Endodermal cell (in vitro differentiated cells): ENCODE data around the gene DHRS12. TPM values are rescaled to one million over a fixed set of nuclear protein-coding genes. Genes with fewer than 3 reads are reported as not detected.

Experiments
- DNase-seq: peaks from one replicate; pipeline ENCODE4 v3.0.0-alpha.2; 2017
- H3K27ac ChIP-seq: 2 replicates; pipeline ENCODE4 v1.5.1; 2013; ENCODE audit warnings: mild to moderate bottlenecking, low read depth, low read length, moderate library complexity
- H3K27me3 ChIP-seq: 2 replicates; pipeline ENCODE4 v1.6.1; 2013; ENCODE audit warnings: mild to moderate bottlenecking, low read length, moderate library complexity; ENCODE audit not compliant: insufficient read depth, control insufficient read depth, poor library complexity, severe bottlenecking
- H3K36me3 ChIP-seq: 2 replicates; pipeline ENCODE4 v1.7.0; 2013; ENCODE audit warnings: mild to moderate bottlenecking, low read length, moderate library complexity; ENCODE audit not compliant: control insufficient read depth, insufficient read depth
- H3K4me1 ChIP-seq: one replicate; pipeline ENCODE4 v1.7.0; 2013; ENCODE audit warnings: low read length; ENCODE audit not compliant: control insufficient read depth, insufficient read depth
- H3K4me3 ChIP-seq: 2 replicates; pipeline ENCODE4 v1.5.1; 2013; ENCODE audit warnings: mild to moderate bottlenecking, low read length, moderate library complexity
- H3K9ac ChIP-seq: 2 replicates; pipeline ENCODE4 v1.6.1; 2013; ENCODE audit warnings: mild to moderate bottlenecking, low read length, moderate library complexity; ENCODE audit not compliant: poor library complexity, severe bottlenecking; ENCODE audit errors: extremely low read depth
- H3K9me3 ChIP-seq: 2 replicates; pipeline ENCODE4 v1.6.1; 2013; ENCODE audit warnings: mild to moderate bottlenecking, low read length, moderate library complexity; ENCODE audit not compliant: control insufficient read depth
- H3K27ac Mint-ChIP-seq: 2 replicates; pipeline ENCODE4 v1.8.0; 2020; ENCODE audit warnings: mixed read lengths
- H3K27me3 Mint-ChIP-seq: 2 replicates; pipeline ENCODE4 v1.8.0; 2021; ENCODE audit warnings: mild to moderate bottlenecking, mixed read lengths; ENCODE audit not compliant: insufficient read depth
- H3K36me3 Mint-ChIP-seq: 2 replicates; pipeline ENCODE4 v1.8.0; 2020; ENCODE audit warnings: low read depth, mixed read lengths
- H3K4me1 Mint-ChIP-seq: 2 replicates; pipeline ENCODE4 v1.8.0; 2020; ENCODE audit warnings: mixed read lengths
- H3K4me3 Mint-ChIP-seq: 2 replicates; pipeline ENCODE4 v1.8.0; 2020; ENCODE audit warnings: mild to moderate bottlenecking, moderate library complexity, mixed read lengths
- H3K9me3 Mint-ChIP-seq: 2 replicates; pipeline ENCODE4 v1.8.0; 2020; ENCODE audit warnings: mild to moderate bottlenecking, mixed read lengths
- CTCF ChIP-seq: fragments of 200-600 bp; sonication (generic); conservative IDR thresholded peaks from 2 replicates; pipeline ENCODE4 v1.5.0; 2021; ENCODE audit warnings: antibody characterized with exemption, mild to moderate bottlenecking
- WGBS, 2 experiments: methylation state at CpG; one replicate each; pipeline versions ENCODE4 v1.1.5 to v1.1.7; 2013; ENCODE audit warnings: missing lambda C conversion rate in 2 of 2, mixed read lengths in 1 of 2; ENCODE audit not compliant: insufficient coverage in 1 of 2, insufficient read length in 1 of 2; 5-methylcytosine and 5-hydroxymethylcytosine counted together
- total RNA-seq, 2 donors: library from RNA; stranded (reverse); fragmentation: NEBNext Ultra II Directional in 1 of 2; extraction: Animal tissue kit (Norgen Biotek cat#: 25700) in 1 of 2; gene quantifications; 2 replicates in 1 of 2; 3 replicates in 1 of 2; pipeline ENCODE4 v1.2.1, GENCODE V29; 2021

Gene DHRS12
- total RNA-seq, 2 donors from 2014 or later = 13.8 to 19.8 TPM

- H3K9me3 ChIP-seq = no peaks in the 10 kb centered on the region
- no peak for DNase-seq
- no peak for TF ChIP-seq CTCF
- H3K27ac ChIP-seq = no peak overlapping the region
- peaks cover 8% of the 10 kb centered on the region for H3K4me1 ChIP-seq
- no peak overlapping the region for H3K9ac ChIP-seq
- H3K36me3 ChIP-seq = no peaks in the 10 kb centered on the region
- WGBS, 2 experiments = 90 to 94% methylated on average over 4 of the region's 4 CpGs
- Mint-ChIP-seq H3K36me3 (no peaks in the 10 kb centered on the region), H3K27me3 (peaks cover 4% of the 10 kb centered on the region), H3K9me3 (peaks cover 11% of the 10 kb centered on the region), H3K4me3 (no peak overlapping the region), H3K4me1 (peaks cover 14% of the 10 kb centered on the region), H3K27ac (no peak overlapping the region)
- no peak overlapping the region for H3K4me3 ChIP-seq
- no peaks in the 10 kb centered on the region for H3K27me3 ChIP-seq
These were observed 44.7 kb upstream of the DHRS12 start for GRCh38 chr13:51848674-51849073.

DNA sequence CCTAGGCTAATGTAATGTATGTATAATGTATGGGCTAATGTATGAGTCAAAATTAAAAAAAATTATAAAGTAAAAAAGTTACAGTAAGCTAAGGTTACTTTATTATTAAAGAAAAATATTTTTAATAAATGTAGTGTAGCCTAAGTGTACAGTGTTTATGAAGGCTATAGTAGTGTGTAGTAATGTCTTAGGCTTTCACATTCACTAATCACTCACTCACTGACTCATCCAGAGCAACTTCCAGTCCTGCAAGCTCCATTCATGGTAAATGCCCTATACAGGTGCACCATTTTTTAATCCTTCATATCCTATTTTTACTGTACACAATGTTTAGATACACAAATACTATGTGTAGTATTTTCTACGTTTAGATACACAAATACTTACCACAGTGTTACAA is 42.8 kb upstream of the DHRS12 start:
- Histone ChIP-seq H3K9me3 (no peaks in the 10 kb centered on the region), H3K36me3 (no peaks in the 10 kb centered on the region), H3K4me3 (no peak overlapping the region), H3K27me3 (no peaks in the 10 kb centered on the region), H3K27ac (no peak overlapping the region), H3K9ac (no peak overlapping the region), H3K4me1 (peaks cover 9% of the 10 kb centered on the region)
- WGBS, 2 experiments = 81 to 100% methylated on average over 1 of the region's 1 CpG
- H3K4me1 Mint-ChIP-seq = peaks cover 26% of the 10 kb centered on the region
- no peak for TF ChIP-seq CTCF
- no peaks in the 10 kb centered on the region for H3K36me3 Mint-ChIP-seq
- no peak overlapping the region for H3K4me3 Mint-ChIP-seq
- peaks cover 2% of the 10 kb centered on the region for H3K27me3 Mint-ChIP-seq
- peaks cover 11% of the 10 kb centered on the region for H3K9me3 Mint-ChIP-seq
- no peak overlapping the region for H3K27ac Mint-ChIP-seq
- no peak for DNase-seq

GRCh38 chr13:51845574-51846318 is 41.8 kb upstream of the DHRS12 start:
- peak overlapping the region; percentile 12 for H3K4me3 ChIP-seq
- Mint-ChIP-seq H3K4me3 (no peak overlapping the region), H3K27ac (peak overlapping the region; percentile 82), H3K27me3 (no peaks in the 10 kb centered on the region), H3K36me3 (no peaks in the 10 kb centered on the region), H3K9me3 (peaks cover 11% of the 10 kb centered on the region), H3K4me1 (peaks cover 32% of the 10 kb centered on the region)
- H3K27ac ChIP-seq = no peak overlapping the region
- H3K9me3 ChIP-seq = no peaks in the 10 kb centered on the region
- no peak overlapping the region for H3K9ac ChIP-seq
- no peaks in the 10 kb centered on the region for H3K27me3 ChIP-seq
- WGBS, 2 experiments = 72 to 93% methylated on average over 3 to 5 of the region's 5 CpGs
- no peak for DNase-seq
- H3K36me3 ChIP-seq = no peaks in the 10 kb centered on the region
- H3K4me1 ChIP-seq = peaks cover 16% of the 10 kb centered on the region
- TF ChIP-seq CTCF = no peak
